ENCODE results near the gene EDARADD. TPM values are rescaled to one million over a fixed set of nuclear protein-coding genes. Genes with fewer than 3 reads are reported as not detected.

The EDARADD gene
- total and polyA plus RNA-seq, 2 of the 13 experiments (the other 11 are each of a cell fraction or from before 2014, with no cell fraction given): 0.03 TPM; not detected in 1

DNA sequence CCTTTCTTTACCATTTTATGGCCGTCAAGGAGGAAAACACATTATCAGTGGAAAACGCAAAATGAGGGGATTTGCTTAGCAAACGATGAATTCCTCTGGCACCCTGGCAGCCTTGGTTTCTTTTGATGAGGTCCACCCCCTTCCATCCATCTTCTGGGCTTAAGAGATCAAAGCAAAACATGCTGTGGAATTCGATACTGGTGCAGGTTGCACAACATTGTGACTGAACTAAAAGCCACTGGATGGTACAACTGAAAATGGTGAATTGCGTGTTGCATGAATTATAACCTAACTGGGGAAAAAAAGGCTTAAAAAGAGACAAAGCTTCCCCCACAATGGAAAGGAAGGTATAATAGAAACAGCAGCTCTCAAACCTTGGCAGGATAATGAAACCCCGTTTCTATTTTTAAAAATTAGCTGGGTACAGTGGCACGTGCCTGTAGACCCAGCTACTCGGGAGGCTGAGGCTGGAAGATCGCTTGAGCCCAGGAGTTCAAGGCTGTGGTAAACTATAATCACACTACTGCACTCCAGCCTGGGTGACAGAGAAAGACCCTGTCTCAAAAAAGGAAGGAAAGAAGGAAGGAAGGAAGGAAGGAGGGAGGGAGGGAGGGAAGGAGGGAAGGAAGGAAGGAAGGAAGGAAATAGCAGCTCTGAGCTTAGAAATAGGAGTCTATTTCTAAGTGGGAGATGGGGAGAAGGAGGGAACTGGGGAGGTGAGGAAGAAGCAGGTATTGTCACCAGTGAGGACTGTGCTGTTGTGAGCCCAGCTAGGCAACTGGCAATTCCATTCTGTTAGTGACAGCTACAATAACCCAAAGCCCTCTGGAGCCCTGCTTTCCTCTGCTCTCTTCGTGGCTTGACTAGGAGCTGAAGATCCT, 100.7 kb downstream of the EDARADD start (continued):
- peak; percentile 76 for TF ChIP-seq FOXO1 (CRISPR knock-in tag; IDR thresholded peaks at IDR 0.05)
- TF ChIP-seq SRSF4 (IDR thresholded peaks at IDR 0.05; ENCODE audit: low read depth, low read length, poor library complexity, severe bottlenecking): no peak
- TF ChIP-seq TBL1XR1 (IDR thresholded peaks at IDR 0.05; ENCODE audit: borderline replicate concordance, low read length, partially characterized antibody): no peak
- TF ChIP-seq SRSF1 (optimal IDR thresholded peaks at IDR 0.05; ENCODE audit: low read depth, low read length): no peak
- TF ChIP-seq MED1 (CRISPR knock-in tag; IDR thresholded peaks at IDR 0.05): peak; percentile 95
- TF ChIP-seq YEATS2 (CRISPR knock-in tag; IDR thresholded peaks at IDR 0.05; ENCODE audit: borderline replicate concordance): no peak
- TF ChIP-seq CENPX (CRISPR knock-in tag; IDR thresholded peaks at IDR 0.05): no peak
- TF ChIP-seq RFXAP (CRISPR knock-in tag; IDR thresholded peaks at IDR 0.05; ENCODE audit: borderline replicate concordance): no peak
- peak; percentile 62; the same call in 1 of the 2 replicates for TF ChIP-seq DPF2 (CRISPR knock-in tag; IDR thresholded peaks at IDR 0.05; ENCODE audit: borderline replicate concordance, low read depth)
- 0 out of 2 replicates have a peak, but pooled peaks have one; percentile 40 for TF ChIP-seq ZNF605 (CRISPR knock-in tag; IDR thresholded peaks at IDR 0.05)
- TF ChIP-seq, protein P1, sequence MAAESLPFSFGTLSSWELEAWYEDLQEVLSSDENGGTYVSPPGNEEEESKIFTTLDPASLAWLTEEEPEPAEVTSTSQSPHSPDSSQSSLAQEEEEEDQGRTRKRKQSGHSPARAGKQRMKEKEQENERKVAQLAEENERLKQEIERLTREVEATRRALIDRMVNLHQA (CRISPR knock-in tag; IDR thresholded peaks at IDR 0.05): no peak
- no peak for TF ChIP-seq ATM (IDR thresholded peaks at IDR 0.05; ENCODE audit: borderline replicate concordance)
- peak; percentile 64; the same call in 1 of the 2 replicates for TF ChIP-seq HOXA3 (CRISPR knock-in tag; IDR thresholded peaks at IDR 0.05)
- TF ChIP-seq NFE2L2 (IDR thresholded peaks at IDR 0.05; ENCODE audit: low read length): no peak
- TF ChIP-seq SMAD3 (CRISPR knock-in tag; IDR thresholded peaks at IDR 0.05): peak; percentile 47; the same call in 1 of the 2 replicates
- no peak for TF ChIP-seq KMT2A (CRISPR knock-in tag; IDR thresholded peaks at IDR 0.05)
- TF ChIP-seq ZBTB8A (CRISPR knock-in tag; IDR thresholded peaks at IDR 0.05; ENCODE audit: borderline replicate concordance, low read depth): no peak
- no peak for TF ChIP-seq ADNP (CRISPR knock-in tag; IDR thresholded peaks at IDR 0.05)
- TF ChIP-seq ZBTB20 (CRISPR knock-in tag; IDR thresholded peaks at IDR 0.05; ENCODE audit: borderline replicate concordance, low read depth): peak; percentile 34; the same call in 1 of the 2 replicates
- TF ChIP-seq RBM39 (IDR thresholded peaks at IDR 0.05; ENCODE audit: low read depth, low read length, poor library complexity, severe bottlenecking): no peak
- TF ChIP-seq ZNF337 (CRISPR knock-in tag; IDR thresholded peaks at IDR 0.05; ENCODE audit: borderline replicate concordance, low read depth): 0 out of 2 replicates have a peak, but pooled peaks have one; percentile 58
- no peak for TF ChIP-seq FOXJ3 (CRISPR knock-in tag; IDR thresholded peaks at IDR 0.05; ENCODE audit: borderline replicate concordance)
- TF ChIP-seq, protein P2, sequence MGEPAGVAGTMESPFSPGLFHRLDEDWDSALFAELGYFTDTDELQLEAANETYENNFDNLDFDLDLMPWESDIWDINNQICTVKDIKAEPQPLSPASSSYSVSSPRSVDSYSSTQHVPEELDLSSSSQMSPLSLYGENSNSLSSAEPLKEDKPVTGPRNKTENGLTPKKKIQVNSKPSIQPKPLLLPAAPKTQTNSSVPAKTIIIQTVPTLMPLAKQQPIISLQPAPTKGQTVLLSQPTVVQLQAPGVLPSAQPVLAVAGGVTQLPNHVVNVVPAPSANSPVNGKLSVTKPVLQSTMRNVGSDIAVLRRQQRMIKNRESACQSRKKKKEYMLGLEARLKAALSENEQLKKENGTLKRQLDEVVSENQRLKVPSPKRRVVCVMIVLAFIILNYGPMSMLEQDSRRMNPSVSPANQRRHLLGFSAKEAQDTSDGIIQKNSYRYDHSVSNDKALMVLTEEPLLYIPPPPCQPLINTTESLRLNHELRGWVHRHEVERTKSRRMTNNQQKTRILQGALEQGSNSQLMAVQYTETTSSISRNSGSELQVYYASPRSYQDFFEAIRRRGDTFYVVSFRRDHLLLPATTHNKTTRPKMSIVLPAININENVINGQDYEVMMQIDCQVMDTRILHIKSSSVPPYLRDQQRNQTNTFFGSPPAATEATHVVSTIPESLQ (CRISPR knock-in tag; conservative IDR thresholded peaks at IDR 0.05): no peak
- TF ChIP-seq BORCS8-MEF2B (CRISPR knock-in tag; IDR thresholded peaks at IDR 0.05): no peak
- no peak; the same call in 1 of the 2 replicates for TF ChIP-seq ZFX (CRISPR knock-in tag; IDR thresholded peaks at IDR 0.05; ENCODE audit: low read depth)
- TF ChIP-seq ZNF256 (CRISPR knock-in tag; conservative IDR thresholded peaks at IDR 0.05): no peak
- no peak for TF ChIP-seq NCOA1 (CRISPR knock-in tag; IDR thresholded peaks at IDR 0.05)
- no peak for TF ChIP-seq KLF15 (CRISPR knock-in tag; IDR thresholded peaks at IDR 0.05; ENCODE audit: borderline replicate concordance)
- TF ChIP-seq HMG20B (CRISPR knock-in tag; conservative IDR thresholded peaks at IDR 0.05): 0 out of 2 replicates have a peak, but pooled peaks have one; percentile 45
- TF ChIP-seq RNF2 (conservative IDR thresholded peaks at IDR 0.05; ENCODE audit: low read depth): no peak

Data from HepG2 (cell line).